ENCODE data around the gene CDC34. TPM values are rescaled to one million over a fixed set of nuclear protein-coding genes. Genes with fewer than 3 reads are reported as not detected.
A peak's percentile ranks its signal among the peaks of the same experiment; 100 is the strongest.

CDC34 gene
- total RNA-seq, 2 experiments from 2014 or later = 38.5 to 43.4 TPM

DNA sequence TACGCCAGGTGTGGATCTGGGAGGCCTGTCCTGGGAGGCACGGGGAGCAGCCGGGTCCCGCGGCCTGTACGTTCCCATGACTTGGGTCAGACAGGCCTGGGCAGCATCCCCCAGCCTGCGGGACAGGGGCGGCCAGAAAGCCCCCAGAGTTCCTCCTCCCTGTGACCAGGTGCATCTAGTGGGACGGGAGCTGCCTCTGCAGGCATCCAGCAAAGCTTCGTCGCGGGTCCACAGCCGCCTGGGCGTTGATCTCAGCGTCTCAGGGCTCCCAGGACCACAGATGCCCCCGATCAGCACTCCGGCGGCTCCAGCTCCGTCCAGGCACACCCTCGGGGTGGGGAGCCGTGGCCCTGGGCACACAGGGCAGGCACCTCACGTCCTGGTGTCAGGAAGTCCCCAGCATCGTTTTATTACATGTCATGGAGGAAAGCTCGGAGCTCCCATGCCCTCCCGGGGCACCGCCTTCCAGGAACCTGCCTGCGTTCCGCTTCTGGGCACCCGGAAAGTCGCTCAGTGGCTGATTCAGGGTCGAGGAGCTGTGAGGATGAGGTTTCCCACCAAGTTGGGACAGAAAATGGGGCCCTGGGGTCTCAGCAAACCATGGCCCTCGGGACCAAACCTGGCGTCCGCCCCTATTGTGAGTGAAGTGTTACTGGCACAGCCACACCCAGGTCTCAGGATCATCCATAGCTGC is 10.8 kb downstream of the CDC34 start:
- ChIA-PET POLR2A (interaction anchor here (1.3 kb wide), 1 partner anchor 10 kb away, joined by 3 read pairs; the partner anchor contains the start of gene CDC34), CTCF (interaction anchor here (1.7 kb wide), 1 partner anchor 32 kb away, joined by 9 read pairs; no protein-coding TSS in a partner anchor)
- Mint-ChIP-seq H3K4me3 (no peak overlapping the region), H3K27me3 (no peaks in the 10 kb centered on the region), H3K9me3 (no peaks in the 10 kb centered on the region), H3K4me1 (ENCODE audit: low read depth) (peaks cover 23% of the 10 kb centered on the region), H3K36me3 (ENCODE audit: low read depth) (peaks cover 21% of the 10 kb centered on the region), H3K27ac (no peak overlapping the region)
- no peaks in the 10 kb centered on the region for H3K27me3 ChIP-seq (ENCODE audit: control insufficient read depth in 1 of 2, insufficient read depth in 2 of 2, low read length in 2 of 2)
- DNase-seq = no peak
- intact Hi-C loops (cut with DNase I, micrococcal nuclease) = no loop called here
- H3K27ac ChIP-seq (ENCODE audit: low read depth in 1 of 2, low read length in 2 of 2) = no peak overlapping the region
- ATAC-seq (ENCODE audit: poor library complexity) = no peak
- H3K4me3 ChIP-seq (ENCODE audit: low read length) = no peak overlapping the region
- TF ChIP-seq CTCF (IDR thresholded peaks at IDR 0.05) = no peak
- peaks cover 27% of the 10 kb centered on the region for H3K4me1 ChIP-seq (ENCODE audit: insufficient read depth, low read length)
- peaks cover 0 to 3% of the 10 kb centered on the region in 2 experiments for H3K9me3 ChIP-seq (ENCODE audit: control insufficient read depth in 1 of 2, insufficient read depth in 1 of 2, low read length in 2 of 2)
- peaks cover 36% of the 10 kb centered on the region for H3K36me3 ChIP-seq (ENCODE audit: insufficient read depth, low read length)

DNA sequence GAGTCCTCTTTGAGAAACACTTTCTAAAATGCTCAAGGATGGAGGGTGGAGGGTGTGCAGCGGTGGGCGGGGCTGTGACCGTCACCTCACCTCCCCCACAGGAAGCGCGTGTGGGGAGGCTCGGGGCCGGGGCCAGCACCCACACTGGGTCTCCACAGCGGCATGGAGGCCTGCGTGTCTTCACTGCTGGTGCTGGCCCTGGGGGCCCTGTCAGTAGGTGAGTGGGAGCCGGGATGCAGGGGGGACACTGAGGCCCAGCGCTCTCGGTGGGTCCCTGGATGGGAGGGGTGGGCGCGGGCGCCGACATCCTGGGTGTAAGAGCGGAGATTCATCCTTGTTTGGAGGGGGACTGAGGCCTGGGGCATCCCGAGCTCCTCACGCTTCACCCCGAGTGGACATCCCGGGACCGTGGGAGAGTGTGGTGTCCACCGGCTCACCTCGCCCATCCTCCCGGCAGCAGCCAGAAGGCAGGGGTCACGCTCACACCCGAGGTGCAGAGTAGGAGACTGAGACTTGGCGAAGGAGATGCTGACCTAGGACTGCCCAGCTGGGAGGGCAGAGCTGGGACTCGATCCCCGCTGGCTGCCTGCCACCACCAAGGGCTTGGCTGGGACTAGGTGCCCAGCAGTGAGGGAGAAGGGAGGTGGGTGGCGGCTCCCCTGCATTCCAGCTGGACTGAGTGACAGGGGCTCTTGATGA is 12.5 kb downstream of the CDC34 start, which contains the start of gene GZMM:
Gene GZMM, plus strand, starts transcription at position 144 of the 699 bp plus-strand sequence. Its CDS starts 19 bp downstream, at position 163.
- DNase-seq = peak; percentile 66 to 92 (median 78)
- Histone ChIP-seq H3K27ac (ENCODE audit: low read depth in 1 of 2, low read length in 2 of 2) (peak within 1 kb of the TSS; percentile 56 to 60), H3K36me3 (ENCODE audit: insufficient read depth, low read length) (peaks cover 33% of the 10 kb centered on the region), H3K27me3 (ENCODE audit: control insufficient read depth in 1 of 2, insufficient read depth in 2 of 2, low read length in 2 of 2) (no peaks in the 10 kb centered on the region), H3K4me3 (ENCODE audit: low read length) (peak within 1 kb of the TSS; percentile 85), H3K4me1 (ENCODE audit: insufficient read depth, low read length) (peaks cover 32% of the 10 kb centered on the region), H3K9me3 (ENCODE audit: control insufficient read depth in 1 of 2, insufficient read depth in 1 of 2, low read length in 2 of 2) (peaks cover 0 to 12% of the 10 kb centered on the region in 2 experiments)
- H3K27me3 Mint-ChIP-seq = no peaks in the 10 kb centered on the region
- no peak for TF ChIP-seq CTCF (IDR thresholded peaks at IDR 0.05)
- peak within 1 kb of the TSS; percentile 87 for H3K4me3 Mint-ChIP-seq
- H3K27ac Mint-ChIP-seq = peak within 1 kb of the TSS; percentile 88
- intact Hi-C loops (cut with DNase I, micrococcal nuclease) = no loop called here
- peaks cover 18% of the 10 kb centered on the region for H3K36me3 Mint-ChIP-seq (ENCODE audit: low read depth)
- peak; percentile 97 for ATAC-seq (ENCODE audit: poor library complexity)
- ChIA-PET CTCF (no interaction called here), POLR2A (interaction anchor here (1.4 kb wide), 1 partner anchor 12 kb away, joined by 5 read pairs; no protein-coding TSS in a partner anchor)
- H3K4me1 Mint-ChIP-seq (ENCODE audit: low read depth) = peaks cover 23% of the 10 kb centered on the region
- no peaks in the 10 kb centered on the region for H3K9me3 Mint-ChIP-seq

DNA sequence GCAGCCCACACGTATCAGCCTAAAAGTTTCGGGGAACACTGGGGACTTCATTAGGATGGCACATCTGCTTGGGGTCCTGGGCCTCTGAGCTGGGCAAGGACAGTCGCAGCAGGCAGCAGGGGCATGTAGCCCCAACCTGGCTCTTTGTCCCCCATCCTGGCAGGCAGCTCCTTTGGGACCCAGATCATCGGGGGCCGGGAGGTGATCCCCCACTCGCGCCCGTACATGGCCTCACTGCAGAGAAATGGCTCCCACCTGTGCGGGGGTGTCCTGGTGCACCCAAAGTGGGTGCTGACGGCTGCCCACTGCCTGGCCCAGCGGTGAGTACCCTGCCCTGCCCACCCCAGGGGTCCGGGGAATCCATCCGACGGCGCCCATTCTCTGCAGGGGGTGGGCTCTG is 15.6 kb downstream of the CDC34 start:
- Histone ChIP-seq H3K27me3 (ENCODE audit: control insufficient read depth in 1 of 2, insufficient read depth in 2 of 2, low read length in 2 of 2) (no peaks in the 10 kb centered on the region), H3K4me3 (ENCODE audit: low read length) (no peak overlapping the region), H3K36me3 (ENCODE audit: insufficient read depth, low read length) (peaks cover 17% of the 10 kb centered on the region), H3K27ac (ENCODE audit: low read depth in 1 of 2, low read length in 2 of 2) (no peak overlapping the region), H3K9me3 (ENCODE audit: control insufficient read depth in 1 of 2, insufficient read depth in 1 of 2, low read length in 2 of 2) (peaks cover 0 to 12% of the 10 kb centered on the region in 2 experiments), H3K4me1 (ENCODE audit: insufficient read depth, low read length) (peaks cover 37% of the 10 kb centered on the region)
- H3K4me3 Mint-ChIP-seq = no peak overlapping the region
- H3K27ac Mint-ChIP-seq = no peak overlapping the region
- ATAC-seq (ENCODE audit: poor library complexity) (no peak), DNase-seq (no peak)
- CTCF ChIA-PET = no interaction called here
- POLR2A ChIA-PET = no interaction called here
- intact Hi-C loops (cut with DNase I, micrococcal nuclease) = no loop called here
- peaks cover 23% of the 10 kb centered on the region for H3K4me1 Mint-ChIP-seq (ENCODE audit: low read depth)
- H3K27me3 Mint-ChIP-seq = no peaks in the 10 kb centered on the region
- H3K9me3 Mint-ChIP-seq = no peaks in the 10 kb centered on the region
- no peak for TF ChIP-seq CTCF (IDR thresholded peaks at IDR 0.05)
- peaks cover 12% of the 10 kb centered on the region for H3K36me3 Mint-ChIP-seq (ENCODE audit: low read depth)
